Measurements from ENCODE around the gene MAPK8. TPM values are rescaled to one million over a fixed set of nuclear protein-coding genes. Genes with fewer than 3 reads are reported as not detected.
A peak's percentile ranks its signal among the peaks of the same experiment; 100 is the strongest.

Gene MAPK8
- total RNA-seq, 2 experiments from 2014 or later, result 44.2 to 45.4 TPM

GRCh38 chr10:48299066-48299465 is 7.4 kb upstream of the MAPK8 start:
- intact Hi-C loops (cut with micrococcal nuclease), result no loop called here
- no peak for DNase-seq
- no peaks in the 10 kb centered on the region for H3K4me1 Mint-ChIP-seq (ENCODE audit: low read depth)
- CTCF ChIA-PET, result interaction anchor here (1.5 kb wide), 1 partner anchor 9 kb away, joined by 4 read pairs; no protein-coding TSS in a partner anchor
- H3K9me3 Mint-ChIP-seq, result no peaks in the 10 kb centered on the region
- POLR2A ChIA-PET, result no interaction called here
- H3K27ac Mint-ChIP-seq, result no peak overlapping the region
- H3K27me3 Mint-ChIP-seq, result peaks cover 2% of the 10 kb centered on the region
- H3K36me3 Mint-ChIP-seq, result no peaks in the 10 kb centered on the region
- H3K4me3 Mint-ChIP-seq, result no peak overlapping the region

DNA sequence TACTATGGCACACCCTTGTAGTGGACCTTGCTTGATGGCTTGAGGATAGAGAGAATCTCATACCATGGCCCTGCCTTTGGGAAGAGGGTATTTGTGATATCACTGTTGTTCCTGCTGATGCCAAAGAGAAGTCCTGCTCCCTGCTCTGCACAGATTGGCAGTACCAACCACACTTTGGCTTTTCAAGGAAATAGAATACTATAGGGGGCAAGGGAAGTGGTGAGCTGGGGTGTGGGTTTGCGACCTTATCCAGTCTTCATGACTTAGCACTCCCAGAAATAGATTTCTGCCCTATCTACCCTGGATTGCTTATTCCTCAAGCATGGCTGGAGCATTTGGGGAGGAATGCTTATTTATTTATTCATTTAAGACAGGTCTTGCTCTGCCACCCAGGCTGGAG is 6.8 kb upstream of the MAPK8 start:
- ChIA-PET CTCF (interaction anchor here (1.5 kb wide), 1 partner anchor 10 kb away, joined by 4 read pairs; no protein-coding TSS in a partner anchor), POLR2A (no interaction called here)
- H3K9me3 Mint-ChIP-seq, result no peaks in the 10 kb centered on the region
- peaks cover 2% of the 10 kb centered on the region for H3K27me3 Mint-ChIP-seq
- no peak overlapping the region for H3K27ac Mint-ChIP-seq
- intact Hi-C loops (cut with micrococcal nuclease), result no loop called here
- no peaks in the 10 kb centered on the region for H3K36me3 Mint-ChIP-seq
- no peak overlapping the region for H3K4me3 Mint-ChIP-seq
- no peaks in the 10 kb centered on the region for H3K4me1 Mint-ChIP-seq (ENCODE audit: low read depth)
- no peak for DNase-seq

GRCh38 chr10:48300556-48300955 is 5.9 kb upstream of the MAPK8 start:
- H3K4me3 Mint-ChIP-seq, result no peak overlapping the region
- H3K4me1 Mint-ChIP-seq (ENCODE audit: low read depth), result no peaks in the 10 kb centered on the region
- peaks cover 2% of the 10 kb centered on the region for H3K27me3 Mint-ChIP-seq
- ChIA-PET CTCF (interaction anchor here (1.5 kb wide), 1 partner anchor 11 kb away, joined by 4 read pairs; no protein-coding TSS in a partner anchor), POLR2A (no interaction called here)
- H3K27ac Mint-ChIP-seq, result no peak overlapping the region
- no peaks in the 10 kb centered on the region for H3K9me3 Mint-ChIP-seq
- intact Hi-C loops (cut with micrococcal nuclease), result no loop called here
- no peaks in the 10 kb centered on the region for H3K36me3 Mint-ChIP-seq
- DNase-seq, result no peak

GRCh38 chr10:48302515-48303476 is 3.7 kb upstream of the MAPK8 start:
- intact Hi-C loops (cut with micrococcal nuclease), result no loop called here
- POLR2A ChIA-PET, result no interaction called here
- no peak overlapping the region for H3K4me3 Mint-ChIP-seq
- H3K36me3 Mint-ChIP-seq, result peaks cover 2% of the 10 kb centered on the region
- H3K27me3 Mint-ChIP-seq, result peaks cover 2% of the 10 kb centered on the region
- DNase-seq, result no peak
- no peak overlapping the region for H3K27ac Mint-ChIP-seq
- no peaks in the 10 kb centered on the region for H3K9me3 Mint-ChIP-seq
- CTCF ChIA-PET, result interaction anchor here (0.6 to 3.4 kb wide), 2 partner anchors 13 to 41 kb away, joined by 3 to 15 read pairs; no protein-coding TSS in a partner anchor
- peaks cover 11% of the 10 kb centered on the region for H3K4me1 Mint-ChIP-seq (ENCODE audit: low read depth)

DNA sequence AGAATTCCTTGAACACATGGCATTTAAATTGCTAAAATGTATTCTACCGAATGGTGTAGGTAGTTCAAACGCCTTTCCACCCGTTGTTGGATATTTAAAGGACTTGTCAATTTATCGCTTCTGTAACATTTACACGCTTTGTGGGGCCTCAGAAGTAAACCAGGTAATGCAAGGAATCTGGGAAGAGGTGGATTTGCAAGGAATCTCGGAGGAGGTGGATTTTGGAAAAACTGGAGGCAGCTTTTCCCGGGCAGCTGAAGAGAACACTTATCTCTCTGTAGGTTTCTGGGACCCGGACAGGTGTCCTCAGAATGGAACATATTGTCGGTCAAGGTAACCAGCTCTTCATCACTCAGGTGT is 592 bp upstream of the MAPK8 start:
- H3K27me3 Mint-ChIP-seq, result no peaks in the 10 kb centered on the region
- DNase-seq, result no peak
- H3K4me1 Mint-ChIP-seq (ENCODE audit: low read depth), result peaks cover 34% of the 10 kb centered on the region
- ChIA-PET POLR2A (no interaction called here), CTCF (no interaction called here)
- no peak overlapping the region for H3K27ac Mint-ChIP-seq
- intact Hi-C loops (cut with micrococcal nuclease), result loop anchor here (2.0 to 5.0 kb wide), 4 partner anchors 86 to 1233 kb away; partner anchors contain the start of gene ERCC6
- H3K4me3 Mint-ChIP-seq, result peak overlapping the region; percentile 55
- no peaks in the 10 kb centered on the region for H3K9me3 Mint-ChIP-seq
- peaks cover 4% of the 10 kb centered on the region for H3K36me3 Mint-ChIP-seq

- H3K27me3 Mint-ChIP-seq, result no peaks in the 10 kb centered on the region
- DNase-seq, result peak; percentile 65
- no peaks in the 10 kb centered on the region for H3K9me3 Mint-ChIP-seq
- H3K4me3 Mint-ChIP-seq, result peak overlapping the region; percentile 84
- peaks cover 4% of the 10 kb centered on the region for H3K36me3 Mint-ChIP-seq
- ChIA-PET CTCF (no interaction called here), POLR2A (no interaction called here)
- intact Hi-C loops (cut with micrococcal nuclease), result loop anchor here (2.0 to 5.0 kb wide), 4 partner anchors 85 to 1232 kb away; partner anchors contain the start of gene ERCC6
- peak overlapping the region; percentile 58 for H3K27ac Mint-ChIP-seq
- H3K4me1 Mint-ChIP-seq (ENCODE audit: low read depth), result peaks cover 41% of the 10 kb centered on the region
Observed at GRCh38 chr10:48306870-48307710, 613 bp downstream of the MAPK8 start.

GRCh38 chr10:48307711-48308018 is 1.2 kb downstream of the MAPK8 start:
- Mint-ChIP-seq H3K4me3 (peak overlapping the region; percentile 84), H3K36me3 (peaks cover 4% of the 10 kb centered on the region), H3K27ac (peak overlapping the region; percentile 58), H3K9me3 (no peaks in the 10 kb centered on the region), H3K4me1 (ENCODE audit: low read depth) (peaks cover 46% of the 10 kb centered on the region), H3K27me3 (no peaks in the 10 kb centered on the region)
- intact Hi-C loops (cut with micrococcal nuclease), result loop anchor here (2.0 to 5.0 kb wide), 4 partner anchors 85 to 1231 kb away; partner anchors contain the start of gene ERCC6
- POLR2A ChIA-PET, result no interaction called here
- no peak for DNase-seq
- CTCF ChIA-PET, result no interaction called here

- peak overlapping the region; percentile 56 for H3K27ac Mint-ChIP-seq
Observed at GRCh38 chr10:48309711-48310226, 3.3 kb downstream of the MAPK8 start.

GRCh38 chr10:48314107-48314506 is 7.6 kb downstream of the MAPK8 start:
- peaks cover 2% of the 10 kb centered on the region for H3K36me3 Mint-ChIP-seq
- CTCF ChIA-PET, result no interaction called here

More at GRCh38 chr10:48309711-48310226, 3.3 kb downstream of the MAPK8 start:
- no peak overlapping the region for H3K4me3 Mint-ChIP-seq
- H3K27me3 Mint-ChIP-seq, result no peaks in the 10 kb centered on the region
- ChIA-PET POLR2A (no interaction called here), CTCF (interaction anchor here (1.1 to 1.5 kb wide), 2 partner anchors 34 to 346 kb away, joined by 3 to 4 read pairs; no protein-coding TSS in a partner anchor)
- intact Hi-C loops (cut with micrococcal nuclease), result loop anchor here (1.0 to 5.0 kb wide), 5 partner anchors 15 to 873 kb away; no protein-coding TSS in a partner anchor
- H3K36me3 Mint-ChIP-seq, result peaks cover 4% of the 10 kb centered on the region
- no peaks in the 10 kb centered on the region for H3K9me3 Mint-ChIP-seq
- DNase-seq, result no peak
- peaks cover 56% of the 10 kb centered on the region for H3K4me1 Mint-ChIP-seq (ENCODE audit: low read depth)

DNA sequence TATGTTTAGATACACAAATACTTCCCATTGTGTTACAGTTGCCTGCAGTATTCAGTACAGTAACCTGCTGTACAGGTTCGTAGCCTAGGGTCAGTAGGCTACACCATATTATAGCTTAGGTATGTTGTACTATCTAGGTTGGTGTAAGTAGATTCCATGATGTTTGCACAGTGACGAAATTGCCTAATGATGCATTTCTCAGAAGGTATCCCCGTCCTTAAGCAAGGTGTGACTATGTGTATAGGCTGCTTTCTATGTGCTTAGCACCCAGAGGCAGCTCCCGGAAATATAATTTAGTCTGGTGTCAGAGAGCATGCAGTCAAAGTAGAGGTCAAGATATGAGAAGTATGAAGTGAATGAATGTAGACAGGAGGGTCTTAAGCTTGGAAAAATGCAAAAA is 9.8 kb downstream of the MAPK8 start:
- ChIA-PET POLR2A (interaction anchor here (0.7 kb wide), 1 partner anchor 833 kb away, joined by 3 read pairs; no protein-coding TSS in a partner anchor), CTCF (no interaction called here)
- peaks cover 28% of the 10 kb centered on the region for H3K4me1 Mint-ChIP-seq (ENCODE audit: low read depth)
- no peaks in the 10 kb centered on the region for H3K27me3 Mint-ChIP-seq
- no peak overlapping the region for H3K4me3 Mint-ChIP-seq
- H3K36me3 Mint-ChIP-seq, result peaks cover 5% of the 10 kb centered on the region
- H3K27ac Mint-ChIP-seq, result no peak overlapping the region
- H3K9me3 Mint-ChIP-seq, result no peaks in the 10 kb centered on the region
- DNase-seq, result no peak
- intact Hi-C loops (cut with micrococcal nuclease), result no loop called here

More at GRCh38 chr10:48314107-48314506, 7.6 kb downstream of the MAPK8 start:
- no peak for DNase-seq
- no peak overlapping the region for H3K27ac Mint-ChIP-seq
- no peaks in the 10 kb centered on the region for H3K27me3 Mint-ChIP-seq
- peaks cover 45% of the 10 kb centered on the region for H3K4me1 Mint-ChIP-seq (ENCODE audit: low read depth)
- intact Hi-C loops (cut with micrococcal nuclease), result no loop called here
- no peak overlapping the region for H3K4me3 Mint-ChIP-seq
- H3K9me3 Mint-ChIP-seq, result no peaks in the 10 kb centered on the region
- POLR2A ChIA-PET, result no interaction called here

GRCh38 chr10:48317321-48317990 is 11.0 kb downstream of the MAPK8 start:
- peaks cover 5% of the 10 kb centered on the region for H3K36me3 Mint-ChIP-seq
- H3K9me3 Mint-ChIP-seq, result no peaks in the 10 kb centered on the region
- intact Hi-C loops (cut with micrococcal nuclease), result no loop called here
- H3K27me3 Mint-ChIP-seq, result no peaks in the 10 kb centered on the region
- no peak overlapping the region for H3K27ac Mint-ChIP-seq
- CTCF ChIA-PET, result no interaction called here
- no peak for DNase-seq
- H3K4me3 Mint-ChIP-seq, result no peak overlapping the region
- POLR2A ChIA-PET, result no interaction called here
- H3K4me1 Mint-ChIP-seq (ENCODE audit: low read depth), result peaks cover 21% of the 10 kb centered on the region
